Measurements from ENCODE around the gene SLC49A3. TPM values are rescaled to one million over a fixed set of nuclear protein-coding genes. Genes with fewer than 3 reads are reported as not detected.
A peak's percentile ranks its signal among the peaks of the same experiment; 100 is the strongest.
"Not testable (repeated sequence)": the region's sequence is repeated elsewhere in the genome, so short reads cannot be mapped to it uniquely, and the experiment has no call there.

Gene SLC49A3
- total RNA-seq, 1 donor from 2014 or later: 1.9 TPM

- peaks cover 12% of the 10 kb centered on the region for H3K27me3 Mint-ChIP-seq (ENCODE audit: insufficient read depth, low read depth)
- Histone ChIP-seq H3K4me2 (no peak overlapping the region), H3K9me3 (ENCODE audit: low read depth) (no peaks in the 10 kb centered on the region), H3K4me1 (peaks cover 9% of the 10 kb centered on the region), H3F3A (ENCODE audit: low read depth) (no peaks in the 10 kb centered on the region), H3K27me3 (peaks cover 15% of the 10 kb centered on the region), H3K4me3 (no peak overlapping the region), H3K36me3 (no peaks in the 10 kb centered on the region), H3K79me2 (ENCODE audit: low read depth) (peaks cover 19% of the 10 kb centered on the region), H4K20me1 (ENCODE audit: low read depth) (peaks cover 10% of the 10 kb centered on the region), H3K9ac (no peak overlapping the region), H3K27ac (no peak overlapping the region), H2AFZ (replicated peaks) (no peak overlapping the region)
- H3K4me1 Mint-ChIP-seq: peaks cover 3% of the 10 kb centered on the region
- TF ChIP-seq EZH2phosphoT487 (IDR thresholded peaks at IDR 0.05): no peak
- TF ChIP-seq, protein P1, sequence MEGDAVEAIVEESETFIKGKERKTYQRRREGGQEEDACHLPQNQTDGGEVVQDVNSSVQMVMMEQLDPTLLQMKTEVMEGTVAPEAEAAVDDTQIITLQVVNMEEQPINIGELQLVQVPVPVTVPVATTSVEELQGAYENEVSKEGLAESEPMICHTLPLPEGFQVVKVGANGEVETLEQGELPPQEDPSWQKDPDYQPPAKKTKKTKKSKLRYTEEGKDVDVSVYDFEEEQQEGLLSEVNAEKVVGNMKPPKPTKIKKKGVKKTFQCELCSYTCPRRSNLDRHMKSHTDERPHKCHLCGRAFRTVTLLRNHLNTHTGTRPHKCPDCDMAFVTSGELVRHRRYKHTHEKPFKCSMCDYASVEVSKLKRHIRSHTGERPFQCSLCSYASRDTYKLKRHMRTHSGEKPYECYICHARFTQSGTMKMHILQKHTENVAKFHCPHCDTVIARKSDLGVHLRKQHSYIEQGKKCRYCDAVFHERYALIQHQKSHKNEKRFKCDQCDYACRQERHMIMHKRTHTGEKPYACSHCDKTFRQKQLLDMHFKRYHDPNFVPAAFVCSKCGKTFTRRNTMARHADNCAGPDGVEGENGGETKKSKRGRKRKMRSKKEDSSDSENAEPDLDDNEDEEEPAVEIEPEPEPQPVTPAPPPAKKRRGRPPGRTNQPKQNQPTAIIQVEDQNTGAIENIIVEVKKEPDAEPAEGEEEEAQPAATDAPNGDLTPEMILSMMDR (IDR thresholded peaks at IDR 0.05): no peak
- TF ChIP-seq EZH2 (IDR thresholded peaks at IDR 0.05): no peak
- H3K9me3 Mint-ChIP-seq: peaks cover 4% of the 10 kb centered on the region
- H3K27ac Mint-ChIP-seq: no peak overlapping the region
- DNase-seq (ENCODE audit: low spot score): no peak
- no peaks in the 10 kb centered on the region for H3K36me3 Mint-ChIP-seq
- peak overlapping the region; percentile 49 for H3K4me3 Mint-ChIP-seq
Observed at GRCh38 chr4:702618-703048, 13.7 kb upstream of the SLC49A3 start.

GRCh38 chr4:700587-701264, 11.8 kb upstream of the SLC49A3 start:
- H3K4me3 Mint-ChIP-seq: no peak overlapping the region
- H3K9ac ChIP-seq: no peak overlapping the region
- no peak overlapping the region for H3K27ac ChIP-seq
- H3K4me1 ChIP-seq: no peaks in the 10 kb centered on the region
- no peaks in the 10 kb centered on the region for H3K9me3 ChIP-seq (ENCODE audit: low read depth)
- no peak overlapping the region for H3K4me3 ChIP-seq
- H3K27me3 ChIP-seq: peaks cover 15% of the 10 kb centered on the region
- H3K79me2 ChIP-seq (ENCODE audit: low read depth): peaks cover under 1% of the 10 kb centered on the region
- no peak overlapping the region for H2AFZ ChIP-seq (replicated peaks)
- H3K36me3 Mint-ChIP-seq: no peaks in the 10 kb centered on the region
- peaks cover 3% of the 10 kb centered on the region for H3K4me1 Mint-ChIP-seq
- H3K9me3 Mint-ChIP-seq: peaks cover 4% of the 10 kb centered on the region
- no peaks in the 10 kb centered on the region for H4K20me1 ChIP-seq (ENCODE audit: low read depth)
- H3F3A ChIP-seq (ENCODE audit: low read depth): no peaks in the 10 kb centered on the region
- peaks cover 12% of the 10 kb centered on the region for H3K27me3 Mint-ChIP-seq (ENCODE audit: insufficient read depth, low read depth)
- DNase-seq (ENCODE audit: low spot score): no peak
- H3K4me2 ChIP-seq: no peak overlapping the region
- H3K27ac Mint-ChIP-seq: peak overlapping the region; percentile 5
- no peak for TF ChIP-seq EZH2phosphoT487 (IDR thresholded peaks at IDR 0.05)
- TF ChIP-seq EZH2 (IDR thresholded peaks at IDR 0.05): no peak
- TF ChIP-seq, protein P1 (IDR thresholded peaks at IDR 0.05): peak; percentile 25
- no peaks in the 10 kb centered on the region for H3K36me3 ChIP-seq

- Mint-ChIP-seq H3K27ac (peak overlapping the region; percentile 5), H3K27me3 (ENCODE audit: insufficient read depth, low read depth) (peaks cover 12% of the 10 kb centered on the region), H3K9me3 (peaks cover 4% of the 10 kb centered on the region), H3K4me1 (peaks cover 3% of the 10 kb centered on the region), H3K36me3 (no peaks in the 10 kb centered on the region), H3K4me3 (no peak overlapping the region)
- TF ChIP-seq EZH2phosphoT487 (IDR thresholded peaks at IDR 0.05) (no peak), EZH2 (IDR thresholded peaks at IDR 0.05) (no peak)
- TF ChIP-seq, protein P1 (IDR thresholded peaks at IDR 0.05): no peak
- no peak for DNase-seq (ENCODE audit: low spot score)
- no peaks in the 10 kb centered on the region for H4K20me1 ChIP-seq (ENCODE audit: low read depth)
- H3K4me2 ChIP-seq: no peak overlapping the region
- H3K36me3 ChIP-seq: no peaks in the 10 kb centered on the region
- no peaks in the 10 kb centered on the region for H3K9me3 ChIP-seq (ENCODE audit: low read depth)
- H3F3A ChIP-seq (ENCODE audit: low read depth): no peaks in the 10 kb centered on the region
- H3K4me3 ChIP-seq: no peak overlapping the region
- H2AFZ ChIP-seq (replicated peaks): no peak overlapping the region
- H3K27me3 ChIP-seq: peaks cover 12% of the 10 kb centered on the region
- no peak overlapping the region for H3K9ac ChIP-seq
- H3K79me2 ChIP-seq (ENCODE audit: low read depth): no peaks in the 10 kb centered on the region
- no peaks in the 10 kb centered on the region for H3K4me1 ChIP-seq
- H3K27ac ChIP-seq: no peak overlapping the region
Observed at GRCh38 chr4:699816-700580, 11.0 kb upstream of the SLC49A3 start.

DNA sequence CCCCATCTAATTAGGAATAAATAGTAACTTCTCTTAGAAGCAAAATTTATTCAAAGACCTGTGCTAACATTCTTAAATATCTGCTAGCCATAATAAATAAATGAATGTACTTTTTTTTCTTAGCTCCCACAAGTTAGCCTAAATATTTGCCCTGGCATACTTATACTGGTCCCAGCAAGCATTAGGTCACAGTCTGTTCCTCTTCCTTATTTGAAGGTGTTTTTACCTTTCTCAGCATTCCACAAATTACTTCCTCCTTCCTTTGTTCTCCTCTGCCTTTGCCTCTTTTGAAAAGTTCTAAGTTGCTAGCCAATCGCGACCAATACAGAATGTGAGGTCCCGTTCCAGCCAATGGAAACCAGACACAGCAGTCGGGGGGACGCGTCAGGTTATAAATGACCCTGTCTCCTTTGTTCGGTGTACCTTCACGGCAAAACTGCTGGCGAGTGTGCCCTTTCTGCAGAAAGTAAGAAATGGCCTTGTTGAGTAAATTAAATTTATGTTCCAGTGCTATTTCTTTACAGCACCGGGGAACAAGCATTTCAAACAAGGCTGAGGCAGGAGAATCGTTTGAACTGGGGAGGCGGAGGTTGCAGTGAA, 5.5 kb upstream of the SLC49A3 start:
- H3K4me3 ChIP-seq; H3K4me2 ChIP-seq; H4K20me1 ChIP-seq (ENCODE audit: low read depth); H3F3A ChIP-seq (ENCODE audit: low read depth); H3K27ac Mint-ChIP-seq; H3K9me3 ChIP-seq (ENCODE audit: low read depth); H3K4me1 ChIP-seq; DNase-seq (ENCODE audit: low spot score); H3K36me3 Mint-ChIP-seq; H3K27me3 ChIP-seq; H3K9me3 Mint-ChIP-seq; H3K36me3 ChIP-seq; H3K79me2 ChIP-seq (ENCODE audit: low read depth); H3K4me3 Mint-ChIP-seq; H3K4me1 Mint-ChIP-seq; H3K27ac ChIP-seq; H3K9ac ChIP-seq: not testable (repeated sequence)
- H2AFZ ChIP-seq (replicated peaks): peak overlapping the region; percentile 47
- peaks cover 15% of the 10 kb centered on the region for H3K27me3 Mint-ChIP-seq (ENCODE audit: insufficient read depth, low read depth)
